IMR-90 (cell line): ENCODE results near the gene RBFOX2. TPM values are rescaled to one million over a fixed set of nuclear protein-coding genes. Genes with fewer than 3 reads are reported as not detected.
A peak's percentile ranks its signal among the peaks of the same experiment; 100 is the strongest.

Experiments used
- ATAC-seq: fragments of 200-7000 bp; cut with Tn5 transposase; 2 replicates; pipeline ENCODE4 v1.9.1; 2020; ENCODE audit warnings: low read depth, mild to moderate bottlenecking, moderate library complexity
- BruUV-seq: library from RNA; stranded (reverse); fragments of 400-500 nt; replicated peaks from 2 replicates; lab custom pipeline; 2021; lab: Mats Ljungman, UMichigan
- CTCF ChIA-PET: fragments of 300-600 bp; formaldehyde crosslinking; extraction: SDS; loops from one replicate; lab custom pipeline; 2021; ENCODE audit warnings: antibody characterized with exemption; lab: Yijun Ruan, JAX
- POLR2A ChIA-PET: fragments of 300-600 bp; sonication (Branson Sonifier 250); formaldehyde crosslinking; loops from one replicate; lab custom pipeline; 2022; ENCODE audit warnings: antibody characterized with exemption; ENCODE audit not compliant: unreplicated experiment; lab: Charles Lee
- DNase-seq: peaks from one replicate; pipeline ENCODE4 v3.0.0; 2013
- H2AFZ ChIP-seq: replicated peaks from 2 replicates; pipeline ENCODE3; 2013; ENCODE audit warnings: low read length, mild to moderate bottlenecking; ENCODE audit not compliant: poor library complexity
- H2AK5ac ChIP-seq: 2 replicates; pipeline ENCODE4 v1.6.1; 2013; ENCODE audit warnings: low read depth, low read length, inconsistent platforms
- H2AK9ac ChIP-seq: replicated peaks from 2 replicates; pipeline ENCODE3; 2013; ENCODE audit warnings: mild to moderate bottlenecking, low read depth, low read length, moderate library complexity; ENCODE audit not compliant: poor library complexity
- H2BK120ac ChIP-seq: 2 replicates; pipeline ENCODE4 v1.6.1; 2013; ENCODE audit warnings: low read depth, low read length, inconsistent platforms
- H2BK15ac ChIP-seq: 3 replicates; pipeline ENCODE4 v1.6.1; 2013; ENCODE audit warnings: low read depth, low read length, inconsistent platforms
- H2BK20ac ChIP-seq: 2 replicates; pipeline ENCODE4 v1.6.1; 2013; ENCODE audit warnings: low read depth, mild to moderate bottlenecking, inconsistent platforms, low read length, moderate library complexity
- H2BK5ac ChIP-seq: 2 replicates; pipeline ENCODE4 v1.6.1; 2013; ENCODE audit warnings: mild to moderate bottlenecking, low read depth, low read length, inconsistent platforms; ENCODE audit not compliant: poor library complexity, severe bottlenecking
- H3K14ac ChIP-seq: replicated peaks from 2 replicates; pipeline ENCODE4 v1.6.1; 2013; ENCODE audit warnings: low read depth, low read length, inconsistent platforms
- H3K18ac ChIP-seq: 2 replicates; pipeline ENCODE4 v1.6.1; 2013; ENCODE audit warnings: low read depth, low read length, control low read depth
- H3K23ac ChIP-seq: 2 replicates; pipeline ENCODE4 v1.6.1; 2013; ENCODE audit warnings: low read depth, low read length, inconsistent platforms
- H3K27ac ChIP-seq: 2 replicates; pipeline ENCODE4 v1.5.1; 2013; ENCODE audit warnings: mild to moderate bottlenecking, control low read depth, low read length; ENCODE audit not compliant: insufficient read depth
- H3K27me3 ChIP-seq: 2 replicates; pipeline ENCODE4 v1.6.1; 2013; ENCODE audit warnings: low read length; ENCODE audit not compliant: control insufficient read depth, insufficient read depth
- H3K36me3 ChIP-seq: 2 replicates; pipeline ENCODE4 v1.6.1; 2013; ENCODE audit warnings: low read length, mixed read lengths; ENCODE audit not compliant: control insufficient read depth, insufficient read depth
- H3K4ac ChIP-seq: 2 replicates; pipeline ENCODE4 v1.6.1; 2013; ENCODE audit warnings: low read depth, low read length, inconsistent platforms
- H3K4me1 ChIP-seq: 2 replicates; pipeline ENCODE4 v1.6.1; 2013; ENCODE audit warnings: low read length, mixed read lengths; ENCODE audit not compliant: control insufficient read depth, insufficient read depth
- H3K4me2 ChIP-seq: 2 replicates; pipeline ENCODE4 v1.6.1; 2013; ENCODE audit warnings: low read depth, mild to moderate bottlenecking, control low read depth, low read length, moderate library complexity
- H3K4me3 ChIP-seq: 2 replicates; pipeline ENCODE4 v1.5.1; 2013; ENCODE audit warnings: low read depth, mild to moderate bottlenecking, control low read depth, low read length, moderate library complexity; ENCODE audit not compliant: insufficient read depth
- H3K56ac ChIP-seq: 2 replicates; pipeline ENCODE4 v1.6.1; 2013; ENCODE audit warnings: low read length, inconsistent platforms; ENCODE audit not compliant: insufficient read depth; ENCODE audit errors: extremely low read depth
- H3K79me1 ChIP-seq, 2 experiments: 2 replicates each; pipeline ENCODE4 v1.6.1; 2013; ENCODE audit warnings: low read length in 2 of 2, inconsistent platforms in 1 of 2, low read depth in 1 of 2
- H3K9ac ChIP-seq: 2 replicates; pipeline ENCODE4 v1.6.1; 2013; ENCODE audit warnings: low read depth, low read length, control low read depth
- H3K9me1 ChIP-seq: 2 replicates; pipeline ENCODE4 v1.6.1; 2013; ENCODE audit warnings: low read length, inconsistent platforms; ENCODE audit not compliant: insufficient read depth
- H3K9me3 ChIP-seq: 2 replicates; pipeline ENCODE4 v1.6.1; 2013; ENCODE audit warnings: low read length; ENCODE audit not compliant: control insufficient read depth, insufficient read depth
- H4K20me1 ChIP-seq: 2 replicates; pipeline ENCODE4 v1.6.1; 2013; ENCODE audit warnings: low read length, inconsistent platforms; ENCODE audit not compliant: insufficient read depth
- H4K5ac ChIP-seq: 2 replicates; pipeline ENCODE4 v1.6.1; 2013; ENCODE audit warnings: mild to moderate bottlenecking, low read depth, low read length, control low read depth
- H4K8ac ChIP-seq, 2 experiments: 2 replicates each; pipeline ENCODE4 v1.6.1; 2013; ENCODE audit warnings: low read depth in 2 of 2, low read length in 2 of 2, control low read depth in 1 of 2, inconsistent platforms in 1 of 2
- H4K91ac ChIP-seq: 2 replicates; pipeline ENCODE4 v1.6.1; 2013; ENCODE audit warnings: low read depth, low read length, inconsistent platforms; ENCODE audit not compliant: insufficient read depth
- BHLHE40 ChIP-seq: fragments of 150-350 bp; IDR thresholded peaks from 2 replicates; pipeline ENCODE4 v1.6.1; 2016; ENCODE audit warnings: mild to moderate bottlenecking, low read depth, low read length
- CEBPB ChIP-seq: IDR thresholded peaks from 2 replicates; pipeline ENCODE4 v1.6.1; 2012; ENCODE audit warnings: low read depth, low read length, improper control_type of control experiment
- CHD1 ChIP-seq: IDR thresholded peaks from 2 replicates; pipeline ENCODE4 v1.6.1; 2012; ENCODE audit warnings: low read depth, low read length, improper control_type of control experiment
- CTCF ChIP-seq: conservative IDR thresholded peaks from 2 replicates; pipeline ENCODE4 v1.5.1; 2012; ENCODE audit warnings: mild to moderate bottlenecking, low read depth, low read length, improper control_type of control experiment
- FOS ChIP-seq: fragments of 150-350 bp; IDR thresholded peaks from 2 replicates; pipeline ENCODE4 v1.6.1; 2016; ENCODE audit warnings: low read depth, low read length
- MAZ ChIP-seq: IDR thresholded peaks from 2 replicates; pipeline ENCODE4 v1.6.1; 2012; ENCODE audit warnings: low read depth, mild to moderate bottlenecking, low read length, improper control_type of control experiment, moderate library complexity, borderline replicate concordance
- NFE2L2 ChIP-seq: fragments of 150-350 bp; IDR thresholded peaks from 2 replicates; pipeline ENCODE4 v1.6.1; 2016; ENCODE audit warnings: low read depth, mild to moderate bottlenecking, low read length
- RFX5 ChIP-seq: IDR thresholded peaks from 2 replicates; pipeline ENCODE4 v1.8.0; 2012; ENCODE audit warnings: low read depth, mild to moderate bottlenecking, low read length, moderate library complexity
- SMC3 ChIP-seq: fragments of 150-350 bp; IDR thresholded peaks from 2 replicates; pipeline ENCODE4 v1.6.1; 2016; ENCODE audit warnings: low read depth, mild to moderate bottlenecking, antibody characterized with exemption, low read length, moderate library complexity
- USF2 ChIP-seq: fragments of 150-350 bp; IDR thresholded peaks from 2 replicates; pipeline ENCODE4 v1.6.1; 2017; ENCODE audit warnings: mild to moderate bottlenecking, antibody characterized with exemption, low read length, low read depth
- WGBS, 2 experiments: methylation state at CpG; one replicate each; pipeline versions ENCODE4 v1.1.5 to v1.1.7; 2013; ENCODE audit warnings: missing lambda C conversion rate in 2 of 2; ENCODE audit not compliant: insufficient read length in 1 of 2; ENCODE audit errors: extremely low coverage in 2 of 2; 5-methylcytosine and 5-hydroxymethylcytosine counted together
- dilution Hi-C: fragments of 300-500 bp; cut with HindIII; formaldehyde crosslinking; loops from one replicate; pipeline ENCODE4 v1.14.3; 2018; ENCODE audit warnings: low sequenced_read_pairs; ENCODE audit not compliant: unreplicated experiment
- in situ Hi-C: fragments of 300-500 bp; cut with MboI; formaldehyde crosslinking; loops from 3 replicates; pipeline ENCODE4 v1.14.3; 2019; ENCODE audit warnings: low sequenced_read_pairs, inconsistent platforms, mixed read lengths
- intact Hi-C: fragments of 100-400 bp; cut with micrococcal nuclease; formaldehyde crosslinking; loops from 2 replicates; pipeline ENCODE4 v1.10.0; 2022
- polyA plus RNA-seq, 3 experiments: library from polyadenylated mRNA; depleted of rRNA; stranded (reverse); fragments of >200 nt; gene quantifications; 2 replicates each; pipeline ENCODE4 v1.2.3, GENCODE V29; 2012; ENCODE audit warnings: low replicate concordance in 1 of 3
- total RNA-seq: library from RNA; depleted of rRNA; stranded (reverse); fragments of >200 nt; gene quantifications from 2 replicates; pipeline ENCODE4 v1.2.3, GENCODE V29; 2012

RBFOX2 gene
- total and polyA plus RNA-seq, 2 of the 4 experiments (the other 2 are of a cell fraction) = 146 to 178 TPM

GRCh38 chr22:35726933-35727332, 301.7 kb downstream of the RBFOX2 start:
- Histone ChIP-seq H4K20me1 (no peaks in the 10 kb centered on the region), H3K9ac (no peak overlapping the region), H2BK15ac (no peak overlapping the region), H2AK5ac (no peak overlapping the region; the same call in 1 of the 2 replicates), H3K79me1 (no peaks in the 10 kb centered on the region), H4K5ac (no peak overlapping the region), H3K9me3 (no peaks in the 10 kb centered on the region), H4K8ac (no peak overlapping the region), H3K4me3 (no peak overlapping the region), H3K36me3 (no peaks in the 10 kb centered on the region), H3K14ac (no peak overlapping the region), H3K9me1 (peaks cover 3% of the 10 kb centered on the region), H2BK20ac (no peak overlapping the region), H3K23ac (no peak overlapping the region), H4K91ac (no peak overlapping the region), H3K18ac (no peak overlapping the region), H3K27me3 (no peaks in the 10 kb centered on the region), H3K4ac (no peak overlapping the region), H3K56ac (no peak overlapping the region), H3K4me2 (no peak overlapping the region), H2BK5ac (no peak overlapping the region), H2AK9ac (peak overlapping the region; percentile 29), H3K4me1 (no peaks in the 10 kb centered on the region), H2AFZ (peak overlapping the region; percentile 39), H2BK120ac (no peak overlapping the region), H3K27ac (no peak overlapping the region)
- 94% methylated on average over 12 of the region's 15 CpGs; no CpG with 5 or more reads in 1 of the 2 experiments for WGBS, 2 experiments
- DNase-seq (no peak), ATAC-seq (no peak)
- ChIA-PET POLR2A (no interaction called here), CTCF (interaction anchor here (1.0 kb wide), 1 partner anchor 42 kb away, joined by 4 read pairs; no protein-coding TSS in a partner anchor)
- in situ Hi-C loops = no loop called here
- dilution Hi-C loops = no loop called here
- no TSS peak for BruUV-seq
- TF ChIP-seq CHD1 (no peak), USF2 (no peak), BHLHE40 (no peak), CEBPB (no peak), SMC3 (no peak), MAZ (no peak), CTCF (no peak), FOS (no peak), NFE2L2 (no peak), RFX5 (no peak)
- intact Hi-C loops = no loop called here
